SK-N-SH (cell line): Measurements from ENCODE around the gene GRK5. TPM values are rescaled to one million over a fixed set of nuclear protein-coding genes. Genes with fewer than 3 reads are reported as not detected.

Experiments
- CTCF ChIA-PET: fragments of 300-600, 350-600 bp; formaldehyde crosslinking; extraction: SDS; loops from one replicate; lab custom pipeline; 2021; lab: Yijun Ruan, JAX
- POLR2A ChIA-PET: fragments of 350-600 bp; sonication (Branson Sonifier 250); formaldehyde crosslinking; extraction: SDS; loops from one replicate; lab custom pipeline; 2020; ENCODE audit warnings: antibody characterized with exemption, inconsistent platforms; lab: Yijun Ruan, JAX
- DNase-seq: peaks from one replicate; pipeline ENCODE4 v3.0.0; 2012
- H2AFZ ChIP-seq: fragments of 200-600 bp; sonication (generic); 2 replicates; pipeline ENCODE4 v1.8.1; 2016; ENCODE audit warnings: antibody characterized with exemption, mild to moderate bottlenecking, low read depth
- H3F3A ChIP-seq: fragments of 200-600 bp; sonication (generic); replicated peaks from 2 replicates; pipeline ENCODE3; 2016; ENCODE audit warnings: antibody characterized with exemption, mild to moderate bottlenecking; ENCODE audit not compliant: insufficient read depth
- H3K27ac ChIP-seq, 2 experiments: fragments of 200-500 bp in 1 of 2; fragments of 200-600 bp in 1 of 2; sonication (Bioruptor generic) in 1 of 2; sonication (generic), shearing (Covaris generic) in 1 of 2; 2 replicates each; pipeline versions ENCODE4 v1.5.1 to v1.6.1; 2014 to 2016; ENCODE audit warnings: low read depth in 2 of 2, inconsistent platforms in 1 of 2, low read length in 1 of 2, mild to moderate bottlenecking in 1 of 2, mixed read lengths in 1 of 2
- H3K27me3 ChIP-seq: fragments of 200-600 bp; sonication (generic), shearing (Covaris generic); 2 replicates; pipeline ENCODE4 v1.6.1; 2016; ENCODE audit warnings: mixed run types; ENCODE audit not compliant: insufficient read depth
- H3K36me3 ChIP-seq, 2 experiments: fragments of 200-500 bp in 1 of 2; fragments of 200-600 bp in 1 of 2; sonication (Bioruptor generic) in 1 of 2; sonication (generic) in 1 of 2; replicated peaks in 1 of 2; 2 replicates each; pipeline versions ENCODE3 to v1.5.1; 2014 to 2016; ENCODE audit warnings: low read length in 1 of 2, mild to moderate bottlenecking in 1 of 2; ENCODE audit not compliant: insufficient read depth in 2 of 2, control insufficient read depth in 1 of 2
- H3K4me1 ChIP-seq, 2 experiments: fragments of 200-500 bp in 1 of 2; fragments of 200-600 bp in 1 of 2; sonication (Bioruptor generic) in 1 of 2; sonication (generic), shearing (Covaris generic) in 1 of 2; 2 replicates each; pipeline versions ENCODE4 v1.5.1 to v1.6.1; 2014 to 2016; ENCODE audit warnings: low read depth in 1 of 2, low read length in 1 of 2, mixed run types in 1 of 2; ENCODE audit not compliant: insufficient read depth in 2 of 2, control insufficient read depth in 1 of 2
- H3K4me2 ChIP-seq: fragments of 200-600 bp; sonication (generic), shearing (Covaris generic); 2 replicates; pipeline ENCODE4 v1.6.1; 2017; ENCODE audit warnings: mixed run types
- H3K4me3 ChIP-seq, 2 experiments: fragments of 200-500 bp in 1 of 2; fragments of 200-600 bp in 1 of 2; sonication (Bioruptor generic) in 1 of 2; sonication (generic), shearing (Covaris generic) in 1 of 2; 2 replicates each; pipeline versions ENCODE4 v1.5.1 to v1.8.1; 2014 to 2016; ENCODE audit warnings: low read depth in 2 of 2, inconsistent platforms in 1 of 2, low read length in 1 of 2, mild to moderate bottlenecking in 1 of 2, mixed read lengths in 1 of 2, moderate library complexity in 1 of 2
- H3K79me2 ChIP-seq: fragments of 200-600 bp; sonication (generic); 2 replicates; pipeline ENCODE4 v1.8.1; 2017; ENCODE audit warnings: mild to moderate bottlenecking; ENCODE audit not compliant: insufficient read depth
- H3K9ac ChIP-seq: fragments of 200-600 bp; sonication (generic); 2 replicates; pipeline ENCODE4 v1.6.1; 2017; ENCODE audit warnings: mixed run types
- H3K9me2 ChIP-seq: fragments of 200-600 bp; sonication (generic); 2 replicates; pipeline ENCODE4 v1.6.1; 2017; ENCODE audit warnings: mixed run types
- H3K9me3 ChIP-seq: fragments of 200-600 bp; sonication (generic); 2 replicates; pipeline ENCODE4 v1.6.1; 2017; ENCODE audit warnings: mixed run types, mild to moderate bottlenecking, moderate library complexity
- H4K20me1 ChIP-seq: fragments of 200-600 bp; sonication (generic); 2 replicates; pipeline ENCODE4 v1.6.1; 2017; ENCODE audit warnings: mild to moderate bottlenecking, mixed run types; ENCODE audit not compliant: insufficient read depth
- CHD2 ChIP-seq: fragments of 150-350 bp; IDR thresholded peaks from 2 replicates; pipeline ENCODE4 v1.6.1; 2018; ENCODE audit warnings: low read length; ENCODE audit not compliant: partially characterized antibody
- FOSL2 ChIP-seq: IDR thresholded peaks from 2 replicates; pipeline ENCODE4 v1.4.0; 2012; ENCODE audit warnings: low read depth, mild to moderate bottlenecking, moderate library complexity, borderline replicate concordance
- GABPA ChIP-seq: IDR thresholded peaks from 2 replicates; pipeline ENCODE4 v1.4.0; 2012; ENCODE audit warnings: low read depth, mild to moderate bottlenecking
- RFX5 ChIP-seq: IDR thresholded peaks from 2 replicates; pipeline ENCODE4 v1.6.1; 2012; ENCODE audit warnings: mild to moderate bottlenecking, improper control_type of control experiment, low read length
- SIN3A ChIP-seq: IDR thresholded peaks from 2 replicates; pipeline ENCODE4 v1.6.1; 2012; ENCODE audit warnings: low read depth, mild to moderate bottlenecking, low read length, moderate library complexity, borderline replicate concordance
- TCF12 ChIP-seq: IDR thresholded peaks from 2 replicates; pipeline ENCODE4 v1.4.0; 2012
- TEAD4 ChIP-seq: IDR thresholded peaks from 2 replicates; pipeline ENCODE4 v1.4.0; 2012; ENCODE audit warnings: mild to moderate bottlenecking, borderline replicate concordance; ENCODE audit not compliant: insufficient read depth
- YY1 ChIP-seq: IDR thresholded peaks from 2 replicates; pipeline ENCODE4 v1.4.0; 2012; ENCODE audit warnings: low read depth, mild to moderate bottlenecking
- WGBS: methylation state at CpG from one replicate; pipeline ENCODE4 v1.1.6; 2017; ENCODE audit warnings: low lambda C conversion rate; 5-methylcytosine and 5-hydroxymethylcytosine counted together
- polyA plus RNA-seq, 3 experiments: library from polyadenylated mRNA; depleted of rRNA; stranded (reverse); fragments of >200 nt; gene quantifications; 2 replicates each; pipeline ENCODE4 v1.2.3, GENCODE V29; 2012

The GRK5 gene
- polyA plus RNA-seq, 1 of the 3 experiments (the other 2 are of a cell fraction) = 12.1 TPM

GRCh38 chr10:119457966-119458766 is 250.8 kb downstream of the GRK5 start:
- Histone ChIP-seq H3F3A (no peaks in the 10 kb centered on the region), H3K27ac (no peak overlapping the region), H3K9me2 (no peaks in the 10 kb centered on the region), H3K4me2 (no peak overlapping the region), H2AFZ (no peak overlapping the region), H3K4me1 (no peaks in the 10 kb centered on the region), H3K79me2 (no peaks in the 10 kb centered on the region), H3K4me3 (no peak overlapping the region), H3K27me3 (no peaks in the 10 kb centered on the region), H3K9ac (no peak overlapping the region), H3K36me3 (peaks cover 0 to 2% of the 10 kb centered on the region in 2 experiments), H4K20me1 (no peaks in the 10 kb centered on the region), H3K9me3 (no peaks in the 10 kb centered on the region)
- ChIA-PET POLR2A (interaction anchor here (0.7 kb wide), 1 partner anchor 36 kb away, joined by 3 read pairs; no protein-coding TSS in a partner anchor), CTCF (interaction anchor here (1.0 to 5.9 kb wide), 9 partner anchors 9 to 260 kb away, joined by 3 to 38 read pairs (median 6); partner anchors contain the start of gene GRK5)
- WGBS = 92% methylated on average over 26 of the region's 28 CpGs
- TF ChIP-seq TEAD4 (no peak), GABPA (no peak), YY1 (no peak)
- no peak for DNase-seq

- H3K27ac ChIP-seq = no peak overlapping the region
- no peak overlapping the region for H3K4me2 ChIP-seq
- no peaks in the 10 kb centered on the region for H3K4me1 ChIP-seq
- H3K9me3 ChIP-seq = no peaks in the 10 kb centered on the region
- H2AFZ ChIP-seq = no peak overlapping the region
- H4K20me1 ChIP-seq = no peaks in the 10 kb centered on the region
- H3K9me2 ChIP-seq = no peaks in the 10 kb centered on the region
- TF ChIP-seq RFX5 = no peak
- no peak for TF ChIP-seq CHD2
- no peak for TF ChIP-seq FOSL2
- no peak for TF ChIP-seq TEAD4
- TF ChIP-seq SIN3A = no peak
- TF ChIP-seq GABPA = no peak
- TF ChIP-seq TCF12 = no peak
- TF ChIP-seq YY1 = no peak
- TF ChIP-seq, all 33 proteins: peak for 0
- ChIA-PET CTCF (interaction anchor here (1.1 to 5.9 kb wide), 5 partner anchors 11 to 261 kb away, joined by 4 to 38 read pairs (median 11); partner anchors contain the start of gene GRK5), POLR2A (no interaction called here)
- H3K79me2 ChIP-seq = no peaks in the 10 kb centered on the region
- no peaks in the 10 kb centered on the region for H3F3A ChIP-seq
- 82% methylated on average over 17 of the region's 17 CpGs for WGBS
- no peaks in the 10 kb centered on the region; the same call in 1 of the 2 replicates for H3K27me3 ChIP-seq
- H3K9ac ChIP-seq = no peak overlapping the region
- no peak overlapping the region for H3K4me3 ChIP-seq
- no peaks in the 10 kb centered on the region for H3K36me3 ChIP-seq
- no peak for DNase-seq
Observed at GRCh38 chr10:119459681-119460340, 252.4 kb downstream of the GRK5 start.
